Omental fat pad (tissue), 4 donors: ENCODE results near the gene UQCC5. TPM values are rescaled to one million over a fixed set of nuclear protein-coding genes. Genes with fewer than 3 reads are reported as not detected.

ENCODE experiments used
- ATAC-seq: fragments of 150-250 bp; one replicate; pipeline ENCODE4 v1.9.1; 2016; ENCODE audit warnings: mild to moderate bottlenecking, moderate library complexity; ENCODE audit not compliant: low FRiP score
- DNase-seq: peaks from one replicate; pipeline ENCODE4 v3.0.0-alpha.2; 2019; ENCODE audit warnings: low spot score
- CTCF ChIP-seq, 3 donors: fragments of 450-650 bp; IDR thresholded peaks; one replicate each; pipeline ENCODE4 v1.5.1; 2016 to 2017; ENCODE audit warnings: antibody characterized with exemption in 3 of 3, mild to moderate bottlenecking in 3 of 3, moderate library complexity in 2 of 3
- total RNA-seq, 4 donors: library from RNA; depleted of rRNA; stranded (reverse); fragments of >200 nt; gene quantifications; one replicate each; pipeline ENCODE4 v1.1.0, GENCODE V29; 2016

Gene UQCC5
- total RNA-seq, 4 donors from 2014 or later = 3.2 to 27.9 (median 13.8) TPM

GRCh38 chr3:52498137-52499054 lies 38.0 kb upstream of the UQCC5 start:
- DNase-seq (no peak), ATAC-seq (peak; percentile 62)
- TF ChIP-seq CTCF (IDR thresholded peaks at IDR 0.05) = no peak

GRCh38 chr3:52501046-52501445 lies 35.4 kb upstream of the UQCC5 start:
- TF ChIP-seq CTCF (IDR thresholded peaks at IDR 0.05) = no peak
- no peak for ATAC-seq
- no peak for DNase-seq

GRCh38 chr3:52502001-52502400 lies 34.4 kb upstream of the UQCC5 start:
- DNase-seq (no peak), ATAC-seq (no peak)

GRCh38 chr3:52502808-52503350 lies 33.5 kb upstream of the UQCC5 start:
- no peak for ATAC-seq
- DNase-seq = no peak
- no peak for TF ChIP-seq CTCF (IDR thresholded peaks at IDR 0.05)

More at GRCh38 chr3:52502001-52502400, 34.4 kb upstream of the UQCC5 start:
- TF ChIP-seq CTCF (IDR thresholded peaks at IDR 0.05) = no peak

GRCh38 chr3:52503788-52504424 lies 32.5 kb upstream of the UQCC5 start:
- no peak for ATAC-seq

GRCh38 chr3:52504977-52505376 lies 31.4 kb upstream of the UQCC5 start:
- no peak for ATAC-seq
- TF ChIP-seq CTCF (IDR thresholded peaks at IDR 0.05) = no peak
- no peak for DNase-seq

More at GRCh38 chr3:52503788-52504424, 32.5 kb upstream of the UQCC5 start:
- no peak for DNase-seq
- no peak for TF ChIP-seq CTCF (IDR thresholded peaks at IDR 0.05)
